GM23248 (cell line): Measurements from ENCODE around the gene RILP.

Source experiments
- EZH2 ChIP-seq: fragments of 200-600 bp; sonication (generic); IDR thresholded peaks from 2 replicates; pipeline ENCODE4 v1.6.1; 2018; ENCODE audit warnings: antibody characterized with exemption, mild to moderate bottlenecking; ENCODE audit not compliant: insufficient read depth, poor library complexity, severe bottlenecking
- EZH2phosphoT487 ChIP-seq: fragments of 200-600 bp; sonication (generic); IDR thresholded peaks from 2 replicates; pipeline ENCODE4 v1.6.1; 2018; ENCODE audit warnings: antibody characterized with exemption, moderate library complexity, mild to moderate bottlenecking, low read depth; ENCODE audit not compliant: insufficient read depth

DNA sequence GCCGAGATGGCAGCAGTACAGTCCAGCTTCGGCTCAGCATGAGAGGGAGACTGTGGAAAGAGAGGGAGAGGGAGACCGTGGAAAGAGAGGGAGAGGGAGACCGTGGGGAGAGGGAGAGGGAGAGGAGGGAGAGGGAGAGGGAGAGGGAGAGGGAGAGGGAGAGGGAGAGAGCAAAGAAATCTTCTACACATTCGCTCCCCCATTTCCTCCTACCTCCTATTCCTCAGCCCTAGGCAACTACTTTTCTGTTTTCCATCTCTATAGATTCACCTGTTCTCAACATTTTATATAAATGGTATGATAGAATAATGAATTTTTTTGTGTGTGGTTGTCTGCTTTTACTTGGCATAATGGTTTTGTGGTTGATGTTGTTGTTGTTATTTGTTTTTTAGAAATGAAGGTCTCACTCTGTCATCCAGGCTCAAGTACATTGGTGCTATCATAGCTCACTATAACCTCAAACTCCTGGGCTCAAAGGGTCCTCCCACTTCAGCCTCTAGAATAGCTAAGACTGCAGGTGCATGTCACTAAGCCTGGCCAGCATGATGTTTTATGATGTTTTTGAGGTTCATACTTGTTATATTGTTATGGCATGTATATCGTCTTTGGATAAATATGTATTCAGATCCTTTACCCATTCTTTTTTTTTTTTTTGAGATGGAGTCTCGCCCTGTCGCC is 41.0 kb upstream of the RILP start:
- TF ChIP-seq EZH2phosphoT487 (no peak), EZH2 (no peak)
